ENCODE results near the gene RARB.

- TF ChIP-seq ZNF132 (tag by site-specific recombination; IDR thresholded peaks at IDR 0.05; ENCODE audit: borderline replicate concordance) (no peak), REST (tag by site-specific recombination; IDR thresholded peaks at IDR 0.05) (no peak), ZNF23 (tag by site-specific recombination; IDR thresholded peaks at IDR 0.05; ENCODE audit: borderline replicate concordance) (no peak), ZSCAN30 (tag by site-specific recombination; IDR thresholded peaks at IDR 0.05) (no peak), ZNF184 (tag by site-specific recombination; IDR thresholded peaks at IDR 0.05) (no peak), ZBTB7A (tag by site-specific recombination; IDR thresholded peaks at IDR 0.05; ENCODE audit: low read depth) (no peak), CTCF (tag by site-specific recombination; IDR thresholded peaks at IDR 0.05) (no peak), RBAK (tag by site-specific recombination; IDR thresholded peaks at IDR 0.05) (no peak), ZNF48 (tag by site-specific recombination; IDR thresholded peaks at IDR 0.05) (no peak), KLF1 (tag by site-specific recombination; IDR thresholded peaks at IDR 0.05) (no peak), ZNF274 (IDR thresholded peaks at IDR 0.05; ENCODE audit: low read length) (no peak), ZNF274 (tag by site-specific recombination; IDR thresholded peaks at IDR 0.05; ENCODE audit: borderline replicate concordance) (no peak), REPIN1 (tag by site-specific recombination; IDR thresholded peaks at IDR 0.05; ENCODE audit: low read depth) (no peak), ATF2 (tag by site-specific recombination; IDR thresholded peaks at IDR 0.05; ENCODE audit: low read depth) (no peak), ZBTB21 (tag by site-specific recombination; IDR thresholded peaks at IDR 0.05) (no peak)
These were observed 146.9 kb downstream of the RARB start for GRCh38 chr3:25575001-25575400.
